CD14-positive monocyte (primary cell): Measurements from ENCODE around the gene ADGRE1. TPM values are rescaled to one million over a fixed set of nuclear protein-coding genes. Genes with fewer than 3 reads are reported as not detected.

Experiments used
- DNase-seq, 3 donors: peaks; one replicate each; pipeline ENCODE4 v3.0.0-alpha.2; 2011 to 2022
- H2AFZ ChIP-seq: 2 replicates; pipeline ENCODE4 v1.6.0; 2012; ENCODE audit warnings: mild to moderate bottlenecking, low read depth, low read length, inconsistent platforms; ENCODE audit not compliant: insufficient read depth, poor library complexity, severe bottlenecking
- H3K27ac ChIP-seq, 2 donors: 1 replicate in 1 of 2; 2 replicates in 1 of 2; pipeline ENCODE4 v1.5.1; 2012 to 2013; ENCODE audit warnings: low read length in 2 of 2, control low read depth in 1 of 2, inconsistent platforms in 1 of 2, low read depth in 1 of 2, mild to moderate bottlenecking in 1 of 2
- H3K27me3 ChIP-seq, 2 donors: one replicate each; pipeline versions ENCODE4 v1.6.0 to v1.6.1; 2011 to 2013; ENCODE audit warnings: low read length in 2 of 2; ENCODE audit not compliant: control insufficient read depth in 2 of 2, insufficient read depth in 2 of 2
- H3K36me3 ChIP-seq, 2 donors: replicated peaks in 1 of 2; 1 replicate in 1 of 2; 2 replicates in 1 of 2; pipeline versions ENCODE4 v1.5.1 to v1.6.1; 2012 to 2013; ENCODE audit warnings: low read length in 2 of 2, control low read depth in 1 of 2, inconsistent platforms in 1 of 2, mild to moderate bottlenecking in 1 of 2; ENCODE audit not compliant: insufficient read depth in 2 of 2, control insufficient read depth in 1 of 2
- H3K4me1 ChIP-seq, 2 donors: 1 replicate in 1 of 2; 2 replicates in 1 of 2; pipeline versions ENCODE4 v1.5.1 to v1.6.1; 2012 to 2013; ENCODE audit warnings: low read length in 2 of 2, control low read depth in 1 of 2, inconsistent platforms in 1 of 2, mild to moderate bottlenecking in 1 of 2, moderate library complexity in 1 of 2; ENCODE audit not compliant: insufficient read depth in 2 of 2, control insufficient read depth in 1 of 2
- H3K4me2 ChIP-seq: replicated peaks from 2 replicates; pipeline ENCODE3; 2012; ENCODE audit warnings: low read length, moderate library complexity, mild to moderate bottlenecking; ENCODE audit not compliant: poor library complexity, severe bottlenecking; ENCODE audit errors: extremely low read depth
- H3K4me3 ChIP-seq, 3 experiments: fragments of 200-600 bp in 1 of 3; sonication (generic) in 1 of 3; replicated peaks in 1 of 3; 1 replicate in 2 of 3; 2 replicates in 1 of 3; pipeline ENCODE4 v1.5.1; 2011 to 2013; ENCODE audit warnings: low read length in 3 of 3, mild to moderate bottlenecking in 3 of 3, control low read depth in 2 of 3, low read depth in 2 of 3, inconsistent platforms in 1 of 3, moderate library complexity in 1 of 3
- H3K79me2 ChIP-seq: 2 replicates; pipeline ENCODE4 v1.6.0; 2012; ENCODE audit warnings: mild to moderate bottlenecking, control low read depth, inconsistent platforms, low read length, moderate library complexity; ENCODE audit not compliant: insufficient read depth
- H3K9ac ChIP-seq: 2 replicates; pipeline ENCODE4 v1.6.0; 2017; ENCODE audit warnings: low read length, mild to moderate bottlenecking; ENCODE audit not compliant: insufficient read depth, poor library complexity, severe bottlenecking
- H3K9me3 ChIP-seq, 2 donors: replicated peaks in 1 of 2; 1 replicate in 1 of 2; 2 replicates in 1 of 2; pipeline versions ENCODE4 v1.5.1 to v1.6.1; 2012 to 2013; ENCODE audit warnings: low read length in 2 of 2, control low read depth in 1 of 2; ENCODE audit not compliant: control insufficient read depth in 1 of 2, insufficient read depth in 1 of 2
- H4K20me1 ChIP-seq: 2 replicates; pipeline ENCODE4 v1.6.0; 2012; ENCODE audit warnings: mild to moderate bottlenecking, low read length, control low read depth, moderate library complexity; ENCODE audit not compliant: insufficient read depth
- H3K27ac Mint-ChIP-seq, 7 donors: one replicate each; pipeline ENCODE4 v1.8.0; 2020; ENCODE audit warnings: mild to moderate bottlenecking in 7 of 7, mixed read lengths in 7 of 7, moderate library complexity in 6 of 7, inconsistent platforms in 2 of 7
- H3K27me3 Mint-ChIP-seq, 3 donors: one replicate each; pipeline ENCODE4 v1.8.0; 2021 to 2022; ENCODE audit warnings: low read depth in 3 of 3, mild to moderate bottlenecking in 3 of 3, mixed read lengths in 3 of 3, moderate library complexity in 3 of 3, inconsistent platforms in 1 of 3
- H3K36me3 Mint-ChIP-seq, 2 donors: one replicate each; pipeline ENCODE4 v1.8.0; 2020; ENCODE audit warnings: mixed read lengths in 2 of 2, inconsistent platforms in 1 of 2, mild to moderate bottlenecking in 1 of 2
- H3K4me1 Mint-ChIP-seq: one replicate; pipeline ENCODE4 v1.8.0; 2020; ENCODE audit warnings: mild to moderate bottlenecking, mixed read lengths
- H3K4me3 Mint-ChIP-seq, 2 donors: one replicate each; pipeline ENCODE4 v1.8.0; 2020; ENCODE audit warnings: mild to moderate bottlenecking in 2 of 2, mixed read lengths in 2 of 2, moderate library complexity in 1 of 2
- H3K9me3 Mint-ChIP-seq, 7 donors: one replicate each; pipeline ENCODE4 v1.8.0; 2020 to 2022; ENCODE audit warnings: mixed read lengths in 7 of 7, mild to moderate bottlenecking in 6 of 7, moderate library complexity in 6 of 7, inconsistent platforms in 2 of 7
- WGBS: methylation state at CpG from one replicate; pipeline ENCODE4 v1.1.5; 2013; ENCODE audit warnings: missing lambda C conversion rate; ENCODE audit not compliant: insufficient coverage; 5-methylcytosine and 5-hydroxymethylcytosine counted together
- intact Hi-C, 2 donors: fragments of 100-400 bp; cut with micrococcal nuclease; formaldehyde crosslinking; loops; one replicate each; pipeline versions ENCODE4 v1.15.0 to v1.15.1; 2023
- polyA plus RNA-seq, 3 donors: library from polyadenylated mRNA; depleted of rRNA in 1 of 3; unstranded in 2 of 3; stranded (reverse) in 1 of 3; fragments of 300-500 nt in 2 of 3; fragments of >200 nt in 1 of 3; fragmentation: Illumina TruSeq in 2 of 3; gene quantifications; 1 replicate in 2 of 3; 2 replicates in 1 of 3; pipeline ENCODE4 v1.2.3, GENCODE V29; 2012 to 2021
- TF ChIP-seq, protein P1 (sequence below): fragments of 200-600 bp; IDR thresholded peaks from one replicate; pipeline ENCODE4 v1.8.0; 2022; ENCODE audit warnings: antibody characterized with exemption, mild to moderate bottlenecking

Gene ADGRE1
- polyA plus RNA-seq, 3 donors, result 13.9 to 37.7 (median 21.6) TPM

DNA sequence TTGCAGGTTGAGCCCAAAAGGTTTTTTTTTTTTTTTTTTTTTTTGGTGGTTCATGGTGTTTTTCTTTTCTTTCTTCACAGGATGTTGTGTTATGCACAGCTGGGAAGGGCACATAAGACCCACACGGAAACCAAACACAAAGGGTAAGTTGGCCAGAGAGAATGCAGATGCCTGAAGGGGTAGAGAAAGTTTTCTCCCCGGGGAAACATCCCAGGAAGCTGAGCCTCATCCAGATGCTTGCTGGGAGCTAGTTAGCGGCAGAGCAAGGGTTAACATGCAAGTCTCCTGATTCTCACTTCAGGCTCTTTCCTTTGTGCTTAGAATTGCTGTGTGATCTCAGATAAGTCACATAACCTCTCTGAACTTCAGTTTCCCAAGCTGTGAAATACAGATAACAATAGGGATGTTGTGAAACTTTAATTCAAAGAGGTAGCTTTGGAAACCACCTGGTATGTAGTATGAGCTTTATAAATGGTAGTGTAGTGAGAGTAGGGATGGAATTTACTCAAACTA is 3.1 kb downstream of the ADGRE1 start:
- no peak for DNase-seq
- no peak overlapping the region for H3K4me2 ChIP-seq
- peaks cover 9 to 20% (median 12%) of the 10 kb centered on the region in 7 donors for H3K9me3 Mint-ChIP-seq
- H3K36me3 ChIP-seq, result peaks cover 0 to 14% of the 10 kb centered on the region in 2 donors
- peak overlapping the region in 1 of 7 donors; percentile 51 for H3K27ac Mint-ChIP-seq
- intact Hi-C loops, result no loop called here
- H3K27me3 Mint-ChIP-seq, result peaks cover 0 to 2% (median 2%) of the 10 kb centered on the region in 3 donors
- peaks cover 75% of the 10 kb centered on the region for H3K4me1 Mint-ChIP-seq
- TF ChIP-seq, protein P1, sequence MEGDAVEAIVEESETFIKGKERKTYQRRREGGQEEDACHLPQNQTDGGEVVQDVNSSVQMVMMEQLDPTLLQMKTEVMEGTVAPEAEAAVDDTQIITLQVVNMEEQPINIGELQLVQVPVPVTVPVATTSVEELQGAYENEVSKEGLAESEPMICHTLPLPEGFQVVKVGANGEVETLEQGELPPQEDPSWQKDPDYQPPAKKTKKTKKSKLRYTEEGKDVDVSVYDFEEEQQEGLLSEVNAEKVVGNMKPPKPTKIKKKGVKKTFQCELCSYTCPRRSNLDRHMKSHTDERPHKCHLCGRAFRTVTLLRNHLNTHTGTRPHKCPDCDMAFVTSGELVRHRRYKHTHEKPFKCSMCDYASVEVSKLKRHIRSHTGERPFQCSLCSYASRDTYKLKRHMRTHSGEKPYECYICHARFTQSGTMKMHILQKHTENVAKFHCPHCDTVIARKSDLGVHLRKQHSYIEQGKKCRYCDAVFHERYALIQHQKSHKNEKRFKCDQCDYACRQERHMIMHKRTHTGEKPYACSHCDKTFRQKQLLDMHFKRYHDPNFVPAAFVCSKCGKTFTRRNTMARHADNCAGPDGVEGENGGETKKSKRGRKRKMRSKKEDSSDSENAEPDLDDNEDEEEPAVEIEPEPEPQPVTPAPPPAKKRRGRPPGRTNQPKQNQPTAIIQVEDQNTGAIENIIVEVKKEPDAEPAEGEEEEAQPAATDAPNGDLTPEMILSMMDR, result no peak
- no peak overlapping the region for H3K4me3 ChIP-seq
- peaks cover 6 to 7% of the 10 kb centered on the region in 2 donors for H3K9me3 ChIP-seq
- H3K4me3 Mint-ChIP-seq, result no peak overlapping the region
- no peaks in the 10 kb centered on the region for H3K27me3 ChIP-seq
- no peaks in the 10 kb centered on the region for H4K20me1 ChIP-seq
- WGBS, result 71% methylated on average over 1 of the region's 3 CpGs
- peaks cover 29 to 50% of the 10 kb centered on the region in 2 donors for H3K36me3 Mint-ChIP-seq
- no peak overlapping the region for H2AFZ ChIP-seq
- H3K4me1 ChIP-seq, result peaks cover 74 to 79% of the 10 kb centered on the region in 2 donors
- no peak overlapping the region for H3K27ac ChIP-seq
- no peak overlapping the region for H3K9ac ChIP-seq
- peaks cover 5% of the 10 kb centered on the region for H3K79me2 ChIP-seq

DNA sequence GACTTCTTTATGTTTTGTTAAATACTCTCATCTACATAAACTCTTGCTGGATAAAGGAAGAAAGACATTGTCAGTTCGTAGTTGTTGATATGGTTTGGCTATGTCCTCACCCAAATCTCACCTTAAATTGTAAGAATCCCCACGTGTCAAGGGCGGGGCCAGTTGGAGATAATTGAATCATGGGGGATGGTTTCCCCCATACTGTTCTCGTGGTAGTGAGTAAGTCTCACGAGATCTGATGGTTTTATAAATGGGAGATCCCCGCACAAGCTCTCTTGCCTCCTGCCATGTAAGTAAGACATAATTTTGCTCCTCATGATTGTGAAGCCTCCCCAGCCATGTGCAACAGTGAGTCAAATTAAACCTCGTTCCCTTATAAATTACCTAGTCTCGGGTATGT is 3.6 kb downstream of the ADGRE1 start:
- Histone ChIP-seq H3K27ac (no peak overlapping the region), H3K9me3 (peaks cover 8% of the 10 kb centered on the region in 2 donors), H3K9ac (no peak overlapping the region), H3K4me3 (no peak overlapping the region), H3K36me3 (peaks cover 0 to 19% of the 10 kb centered on the region in 2 donors), H2AFZ (no peak overlapping the region), H3K4me2 (no peak overlapping the region), H3K27me3 (no peaks in the 10 kb centered on the region), H3K79me2 (peaks cover 5% of the 10 kb centered on the region), H4K20me1 (no peaks in the 10 kb centered on the region), H3K4me1 (peaks cover 72 to 78% of the 10 kb centered on the region in 2 donors)
- Mint-ChIP-seq H3K4me3 (peak overlapping the region in 1 of 2 donors; percentile 22), H3K4me1 (peaks cover 75% of the 10 kb centered on the region), H3K27ac (peak overlapping the region in 5 of 7 donors; percentile 12 to 92 (median 36)), H3K27me3 (peaks cover 0 to 2% (median 2%) of the 10 kb centered on the region in 3 donors), H3K9me3 (peaks cover 11 to 20% (median 16%) of the 10 kb centered on the region in 7 donors), H3K36me3 (peaks cover 34 to 55% of the 10 kb centered on the region in 2 donors)
- intact Hi-C loops, result no loop called here
- TF ChIP-seq, protein P1, result no peak
- WGBS, result 77% methylated on average over 2 of the region's 8 CpGs
- peak in 1 of 3 donors; percentile 15 for DNase-seq
